Activated T-cell treated with anti-CD3 and anti-CD28 coated beads for 48 hours (primary cell): ENCODE results near the gene RDH8.

Source experiments
- DNase-seq: peaks from one replicate; pipeline ENCODE4 v3.0.0-alpha.2; 2020; ENCODE audit warnings: low read depth

RDH8 gene

DNA sequence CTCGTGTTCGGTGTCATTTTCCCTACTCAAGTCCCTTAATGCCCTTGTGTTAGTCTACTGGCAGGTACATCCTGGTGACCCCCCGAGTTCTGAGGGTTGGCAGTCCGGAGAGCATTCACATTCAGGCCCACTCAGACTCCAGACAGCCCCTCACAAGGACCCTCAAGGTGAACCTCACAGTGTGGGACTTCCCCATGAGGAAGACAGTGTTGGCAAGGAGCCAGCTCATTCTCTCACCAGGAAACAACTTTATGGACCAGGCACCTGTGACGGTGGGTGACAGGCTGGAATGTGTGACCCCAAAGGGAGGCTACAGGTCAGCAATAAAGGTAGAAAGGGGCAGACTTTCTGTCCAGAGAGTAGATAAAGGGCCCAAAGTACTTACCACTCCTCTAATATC is 24.5 kb downstream of the RDH8 start:
- no peak for DNase-seq

DNA sequence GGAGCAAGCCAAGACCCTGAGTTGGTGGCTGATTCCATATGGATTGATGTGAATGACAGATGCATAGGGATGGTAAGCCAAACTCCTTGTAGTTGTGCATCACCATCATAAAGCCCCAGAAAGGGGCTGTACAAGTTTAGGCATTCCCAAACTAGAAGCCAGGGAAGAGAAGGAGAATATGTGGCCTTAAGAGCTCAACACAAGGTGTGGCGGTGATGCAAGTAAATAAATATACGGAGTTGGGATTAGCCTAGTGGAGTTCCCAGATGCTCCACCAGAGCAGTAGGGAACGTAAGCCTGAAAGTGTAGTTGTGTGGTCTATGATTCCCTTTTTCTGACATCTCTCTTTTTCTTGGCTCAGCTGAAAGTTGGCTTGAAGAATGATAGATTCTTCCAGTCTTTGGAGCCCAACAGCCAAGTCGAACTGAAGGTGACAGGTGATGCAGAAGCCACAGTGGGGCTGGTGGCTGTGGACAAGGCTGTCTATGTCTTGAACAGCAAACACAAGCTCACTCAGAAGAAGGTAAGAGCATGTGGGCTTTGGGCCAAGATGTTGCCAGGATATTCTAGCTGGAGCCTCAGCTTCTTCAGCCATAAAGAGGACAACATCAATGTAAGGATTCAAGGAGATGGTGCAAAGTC is 30.1 kb downstream of the RDH8 start:
- DNase-seq, result no peak

DNA sequence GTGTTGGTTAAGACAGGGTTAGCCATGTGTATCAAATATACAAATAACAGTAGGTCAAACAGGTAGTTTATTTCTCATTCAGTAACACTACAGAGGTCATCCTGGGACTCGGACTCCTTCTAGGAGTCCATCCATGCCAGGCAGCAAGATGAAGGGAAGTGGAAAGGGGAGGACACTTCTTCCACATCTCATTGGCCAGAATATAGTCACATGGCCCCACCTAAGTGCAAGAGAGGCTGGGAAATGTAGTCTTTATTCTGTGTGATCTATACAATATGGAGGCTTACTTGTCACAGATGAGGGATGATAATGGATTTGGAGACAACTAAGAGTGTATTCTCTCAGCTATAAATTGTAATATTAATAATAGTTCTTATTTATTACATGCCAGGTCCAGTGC is 31.1 kb downstream of the RDH8 start:
- no peak for DNase-seq

DNA sequence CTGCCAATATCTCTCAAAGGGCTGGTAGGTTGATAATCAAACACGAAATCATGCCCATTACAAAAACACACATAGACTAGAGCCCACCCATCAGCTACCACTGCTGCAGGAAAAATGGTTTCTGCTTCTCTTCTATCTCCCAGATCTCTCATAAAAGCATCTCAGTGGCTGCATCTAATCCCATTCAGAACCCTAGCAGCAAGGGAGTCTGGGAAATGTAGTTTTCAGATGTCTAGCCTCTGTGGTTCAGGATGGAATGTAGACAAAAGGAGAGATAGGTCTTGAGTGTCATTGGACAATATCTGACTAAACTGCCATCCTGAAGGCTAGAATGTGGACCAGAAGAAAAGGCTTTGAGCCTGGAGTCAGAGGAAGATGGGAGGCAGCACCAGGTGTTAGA is 32.1 kb downstream of the RDH8 start:
- DNase-seq, result no peak

DNA sequence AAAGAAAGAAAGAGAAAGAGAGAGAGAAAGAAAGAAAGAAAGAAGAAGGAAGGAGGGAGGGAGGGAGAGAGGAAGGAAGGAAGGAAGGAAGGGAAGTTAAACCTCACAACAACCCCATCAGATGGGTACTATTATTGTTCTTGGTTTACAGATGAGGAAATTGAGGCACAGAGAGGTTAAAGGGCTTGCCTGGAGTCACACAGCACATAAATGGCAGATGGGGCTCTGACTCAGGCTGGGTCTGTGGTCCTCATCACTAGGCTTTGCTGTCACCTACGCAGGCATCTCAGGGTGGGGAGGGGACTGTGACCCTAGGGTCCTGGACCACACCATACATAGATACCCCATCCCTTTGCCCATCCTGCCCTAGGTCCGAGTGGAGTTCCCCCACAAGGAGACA is 36.3 kb downstream of the RDH8 start:
- DNase-seq, result no peak

DNA sequence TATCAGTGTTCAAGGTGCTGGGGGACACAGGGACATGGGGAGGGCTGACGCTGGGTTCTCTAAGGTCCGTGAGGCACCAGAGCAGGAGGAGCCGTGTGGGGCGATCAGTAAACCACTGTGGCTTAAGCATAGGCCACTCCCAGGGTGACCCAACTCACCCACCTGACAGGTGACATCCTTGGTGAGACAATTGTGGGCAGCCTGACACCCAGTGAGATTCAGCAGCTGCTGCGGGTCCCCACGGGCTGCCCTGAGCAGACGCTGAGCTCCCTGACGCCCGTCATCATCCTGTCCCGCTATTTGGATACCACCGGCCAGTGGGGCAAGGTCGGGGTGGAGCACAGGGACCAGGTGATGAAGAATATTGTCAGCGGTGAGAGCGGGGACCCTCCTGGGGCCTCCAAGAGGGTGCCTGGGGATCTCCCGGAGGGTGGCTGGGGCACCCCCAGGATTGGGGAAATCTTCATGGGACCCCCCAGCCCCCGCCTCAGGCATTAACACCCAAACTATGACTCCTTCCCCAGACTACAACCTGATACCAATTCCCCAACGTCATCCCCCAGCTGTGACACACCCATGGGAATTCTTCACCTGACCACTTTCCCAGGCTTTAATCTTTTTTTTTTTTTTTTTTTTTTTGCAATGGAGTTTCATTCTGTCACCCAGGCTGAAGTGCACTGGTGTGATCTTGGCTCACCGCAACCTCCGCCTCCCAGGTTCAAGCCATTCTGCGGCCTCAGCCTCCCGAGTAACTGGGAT is 39.5 kb downstream of the RDH8 start:
- DNase-seq, result no peak

DNA sequence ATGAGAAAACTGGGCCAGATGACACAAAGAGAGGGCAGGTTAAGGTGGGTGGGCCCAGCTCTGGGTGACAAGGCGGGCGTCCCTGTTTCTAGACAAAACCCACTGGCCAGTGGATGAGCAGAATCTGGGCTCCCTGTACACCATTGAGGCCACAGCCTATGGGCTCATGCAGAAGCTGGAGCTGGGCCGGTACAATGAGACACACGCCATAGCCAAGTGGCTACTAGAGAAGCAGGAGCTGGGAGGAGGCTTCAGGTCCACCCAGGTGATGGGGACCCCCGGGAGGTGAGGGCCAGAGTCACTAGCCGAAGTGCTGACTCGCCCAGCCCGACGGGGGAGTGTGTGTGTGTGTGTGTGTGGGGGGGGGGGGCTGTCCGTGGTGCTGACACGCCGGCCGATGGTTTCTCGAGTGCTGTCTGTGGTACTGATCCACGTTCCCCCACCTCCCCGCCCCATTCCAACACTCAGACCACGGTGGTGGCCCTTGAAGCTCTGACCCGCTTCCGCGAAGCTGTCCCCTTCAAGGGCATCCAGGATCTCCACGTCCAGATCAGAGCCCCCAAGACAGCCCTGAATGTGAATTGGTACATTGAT is 48.5 kb downstream of the RDH8 start:
- DNase-seq, result no peak

DNA sequence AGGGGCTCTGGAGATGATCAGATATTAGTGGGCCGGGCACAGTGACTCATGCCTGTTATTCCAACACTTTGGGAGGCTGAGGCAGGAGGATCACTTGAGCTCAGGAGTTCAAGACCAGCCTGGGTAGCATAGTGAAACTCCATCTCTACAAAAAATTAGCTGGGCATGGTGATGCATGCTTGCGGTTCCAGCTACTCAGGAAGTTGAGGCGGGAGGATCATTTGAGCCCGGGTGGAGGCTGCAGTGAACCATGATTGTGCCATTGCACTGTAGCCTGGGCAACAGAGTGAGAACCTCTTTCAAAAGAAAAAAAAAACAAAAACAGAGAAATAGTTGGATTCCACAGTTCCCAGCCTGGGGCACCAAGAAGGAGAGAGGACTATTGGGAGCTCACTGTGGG is 54.9 kb downstream of the RDH8 start:
- no peak for DNase-seq

DNA sequence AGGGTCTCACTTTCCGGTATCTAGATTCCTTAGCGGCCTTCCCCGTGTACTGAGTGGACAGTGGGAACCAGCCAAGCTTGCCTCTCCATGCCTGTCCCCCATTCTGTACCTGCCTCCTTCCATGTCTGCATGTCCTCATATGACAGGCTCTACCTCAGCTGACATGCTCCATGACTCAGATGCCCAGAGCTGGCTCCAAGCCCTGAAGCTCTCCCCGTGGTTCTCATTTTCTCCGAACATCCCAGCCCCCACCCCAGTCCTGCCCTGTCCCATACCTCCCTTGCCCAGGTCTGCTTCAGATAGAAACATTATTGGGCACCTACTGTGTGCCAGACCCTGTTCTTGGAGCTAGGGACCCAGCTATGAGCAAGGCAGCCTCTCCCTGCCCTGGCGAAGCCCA is 55.8 kb downstream of the RDH8 start:
- DNase-seq, result no peak

DNA sequence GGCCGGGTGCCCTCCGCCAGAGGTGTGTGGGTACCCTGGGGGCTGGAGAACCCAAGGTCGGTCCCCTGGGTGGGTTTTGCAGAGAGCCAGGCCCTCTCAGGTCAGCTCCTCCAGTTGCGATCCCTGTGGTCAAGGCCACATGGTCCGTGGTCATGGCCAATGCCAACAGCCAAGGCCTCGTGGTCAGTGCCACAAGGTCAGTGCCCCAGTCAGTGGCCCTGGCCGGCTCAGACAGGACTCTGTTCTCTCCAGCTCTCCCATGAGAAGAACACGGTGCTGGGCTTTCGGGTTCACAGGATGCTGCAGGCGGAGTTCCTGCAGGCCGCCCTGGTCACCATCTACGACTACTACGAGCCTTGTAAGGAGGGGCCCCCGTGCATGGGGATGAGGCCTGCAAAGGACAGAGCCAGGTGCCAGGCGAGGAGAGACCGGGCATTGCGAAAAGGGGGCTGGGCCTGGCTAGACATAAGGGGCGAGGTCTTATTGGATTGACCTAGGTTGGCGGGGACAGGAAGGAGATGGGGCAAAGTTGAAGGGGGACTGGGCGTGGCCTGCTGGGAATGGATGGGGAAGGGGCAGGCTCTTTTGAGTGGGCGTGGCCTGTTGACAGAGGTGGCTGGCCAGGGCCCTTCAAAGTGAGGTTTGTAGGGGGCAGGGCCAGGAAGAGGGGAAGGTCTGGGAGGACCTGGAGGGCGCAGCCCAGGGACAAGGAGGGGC is 57.6 kb downstream of the RDH8 start:
- DNase-seq, result no peak
